ENCODE measurements around the gene TAF1D.
A peak's percentile ranks its signal among the peaks of the same experiment; 100 is the strongest.

GRCh38 chr11:93784145-93784934, 43.0 kb upstream of the TAF1D start, which contains the start of gene MED17:
- TF ChIP-seq POLR2A (IDR thresholded peaks at IDR 0.05; ENCODE audit: low read length) (peak; percentile 89), GATA1 (IDR thresholded peaks at IDR 0.05; ENCODE audit: low read depth, low read length) (no peak)
